22Rv1 (cell line): ENCODE data around the gene ETV4.

Experiments used
- CTCF ChIP-seq: fragments of 450-650 bp; IDR thresholded peaks from 2 replicates; pipeline ENCODE4 v1.5.1; 2017; ENCODE audit warnings: mild to moderate bottlenecking
- ZFX ChIP-seq: fragments of 450-650 bp; IDR thresholded peaks from 2 replicates; pipeline ENCODE4 v1.6.1; 2017; ENCODE audit warnings: antibody characterized with exemption, borderline replicate concordance

DNA sequence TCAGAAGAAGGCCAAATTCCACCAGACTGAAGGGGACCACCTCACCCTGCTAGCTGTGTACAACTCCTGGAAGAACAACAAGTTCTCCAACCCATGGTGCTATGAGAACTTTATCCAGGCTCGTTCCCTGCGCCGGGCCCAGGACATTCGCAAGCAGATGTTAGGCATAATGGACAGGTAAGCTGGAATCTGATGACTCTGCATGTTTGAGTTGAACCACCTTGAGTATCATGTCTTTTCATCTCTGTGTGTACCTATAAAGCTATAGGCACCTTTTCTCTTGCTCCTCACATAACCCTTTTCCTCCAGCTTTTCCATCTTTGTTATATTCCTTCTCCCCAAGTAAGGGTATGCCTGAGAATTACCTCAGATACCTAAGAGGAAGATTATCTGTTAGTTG lies 24.8 kb downstream of the ETV4 start:
- TF ChIP-seq CTCF (no peak), ZFX (no peak)
